SK-N-MC (cell line): Measurements from ENCODE around the gene DPF3.

Experiments
- EZH2 ChIP-seq: fragments of 200-600 bp; sonication (generic); IDR thresholded peaks from one replicate; pipeline ENCODE4 v1.6.1; 2017; ENCODE audit warnings: antibody characterized with exemption
- POLR2AphosphoS5 ChIP-seq: IDR thresholded peaks from 2 replicates; pipeline ENCODE4 v1.6.1; 2012; ENCODE audit warnings: mild to moderate bottlenecking, low read depth, low read length, borderline replicate concordance

DNA sequence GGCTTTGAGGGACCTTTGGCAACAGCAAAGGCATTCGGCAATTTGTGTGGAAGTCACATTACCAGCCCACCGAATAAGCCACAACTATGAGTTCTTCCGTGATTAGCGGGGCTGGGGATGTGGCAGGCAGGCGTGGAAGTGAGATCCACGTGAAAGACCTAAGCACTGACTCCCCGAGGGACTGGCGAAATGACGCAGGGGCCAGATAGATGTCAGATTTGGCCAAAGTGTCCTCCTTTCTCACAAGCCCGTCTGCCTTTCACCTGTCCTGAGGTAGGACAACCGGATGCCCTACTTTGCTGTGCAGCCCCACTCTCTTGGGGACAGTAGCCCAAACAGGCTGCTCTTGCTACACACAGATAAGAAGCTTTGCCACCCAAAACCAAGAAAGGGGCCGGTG lies 54.5 kb downstream of the DPF3 start:
- TF ChIP-seq EZH2 (no peak), POLR2AphosphoS5 (no peak)
